Peyer's patch (tissue), 4 donors: ENCODE results near the gene RBBP6. TPM values are rescaled to one million over a fixed set of nuclear protein-coding genes. Genes with fewer than 3 reads are reported as not detected.
"Not testable (repeated sequence)": the region's sequence is repeated elsewhere in the genome, so short reads cannot be mapped to it uniquely, and the experiment has no call there.

Source experiments
- DNase-seq, 3 donors: peaks; one replicate each; pipeline ENCODE4 v3.0.0-alpha.2; 2017 to 2019
- H3K27ac ChIP-seq, 4 donors: fragments of 200-600 bp; sonication (generic); one replicate each; pipeline ENCODE4 v1.5.1; 2016 to 2019
- H3K27me3 ChIP-seq, 2 donors: fragments of 200-600 bp; sonication (generic); one replicate each; pipeline ENCODE4 v1.5.1; 2019
- H3K36me3 ChIP-seq, 3 donors: fragments of 200-600 bp; sonication (generic); one replicate each; pipeline ENCODE4 v1.5.1; 2016 to 2019
- H3K4me1 ChIP-seq, 4 donors: fragments of 200-600 bp; sonication (generic); one replicate each; pipeline ENCODE4 v1.5.1; 2016 to 2019
- H3K4me3 ChIP-seq, 4 donors: fragments of 200-600 bp; sonication (generic); 1 replicate in 3 of 4; 2 replicates in 1 of 4; pipeline ENCODE4 v1.5.1; 2016 to 2019; ENCODE audit warnings: mild to moderate bottlenecking in 1 of 4
- H3K9me3 ChIP-seq, 4 donors: fragments of 200-600 bp; sonication (generic); one replicate each; pipeline ENCODE4 v1.5.1; 2016 to 2019; ENCODE audit warnings: mild to moderate bottlenecking in 1 of 4
- CTCF ChIP-seq, 6 experiments: fragments of 450-650 bp in 4 of 6; fragments of 200-600 bp in 2 of 6; sonication (generic) in 1 of 6; IDR thresholded peaks; one replicate each; pipeline ENCODE4 v1.5.1; 2017 to 2019; ENCODE audit warnings: antibody characterized with exemption in 6 of 6, mild to moderate bottlenecking in 3 of 6, moderate library complexity in 1 of 6
- POLR2A ChIP-seq, 2 donors: fragments of 450-650 bp; IDR thresholded peaks; one replicate each; pipeline ENCODE4 v1.5.1; 2017; ENCODE audit warnings: antibody characterized with exemption in 2 of 2, mild to moderate bottlenecking in 2 of 2, moderate library complexity in 2 of 2
- total RNA-seq, 4 donors: library from RNA; depleted of rRNA; stranded (reverse); fragments of >200 nt; gene quantifications; one replicate each; pipeline ENCODE4 v1.1.0, GENCODE V29; 2016

RBBP6 gene
- total RNA-seq = 10 to 100 TPM; 36.4 to 67.9 (median 54.7) TPM

GRCh38 chr16:24539295-24539849 lies at the start of gene RBBP6:
Gene RBBP6, plus strand, starts transcription at chr16:24539566. Its CDS starts 1,061 bp downstream, at chr16:24540627.
- peaks cover 0 to 29% (median 8%) of the 10 kb centered on the region in 4 donors for H3K4me1 ChIP-seq
- peak; percentile 96 to 97 (median 96) for DNase-seq
- no peaks in the 10 kb centered on the region for H3K36me3 ChIP-seq
- no peaks in the 10 kb centered on the region for H3K9me3 ChIP-seq
- peak within 1 kb of the TSS; percentile 97 to 100 (median 100) for H3K27ac ChIP-seq
- TF ChIP-seq CTCF (IDR thresholded peaks at IDR 0.05) (peak in 5 of 6 experiments; percentile 10 to 38 (median 28)), POLR2A (IDR thresholded peaks at IDR 0.05) (peak; percentile 98 to 99)
- peak within 1 kb of the TSS; percentile 79 to 97 (median 88) for H3K4me3 ChIP-seq
- H3K27me3 ChIP-seq = no peaks in the 10 kb centered on the region

GRCh38 chr16:24490866-24491265 lies 48.5 kb upstream of the RBBP6 start:
- Histone ChIP-seq H3K4me3 (no peak overlapping the region), H3K27me3 (no peaks in the 10 kb centered on the region), H3K27ac (no peak overlapping the region), H3K9me3 (no peaks in the 10 kb centered on the region), H3K36me3 (no peaks in the 10 kb centered on the region), H3K4me1 (no peaks in the 10 kb centered on the region)
- TF ChIP-seq CTCF (IDR thresholded peaks at IDR 0.05) (no peak), POLR2A (IDR thresholded peaks at IDR 0.05) (no peak)
- no peak for DNase-seq

GRCh38 chr16:24491731-24492130 lies 47.6 kb upstream of the RBBP6 start:
- TF ChIP-seq POLR2A (IDR thresholded peaks at IDR 0.05) (no peak), CTCF (IDR thresholded peaks at IDR 0.05) (no peak)
- Histone ChIP-seq H3K4me1 (no peaks in the 10 kb centered on the region), H3K9me3 (no peaks in the 10 kb centered on the region), H3K4me3 (no peak overlapping the region), H3K27me3 (no peaks in the 10 kb centered on the region), H3K27ac (no peak overlapping the region), H3K36me3 (no peaks in the 10 kb centered on the region)
- no peak for DNase-seq

GRCh38 chr16:24493821-24494220 lies 45.5 kb upstream of the RBBP6 start:
- H3K4me3 ChIP-seq = no peak overlapping the region
- no peaks in the 10 kb centered on the region for H3K27me3 ChIP-seq
- no peaks in the 10 kb centered on the region for H3K9me3 ChIP-seq
- no peaks in the 10 kb centered on the region for H3K4me1 ChIP-seq
- DNase-seq = no peak
- TF ChIP-seq CTCF (IDR thresholded peaks at IDR 0.05) (no peak), POLR2A (IDR thresholded peaks at IDR 0.05) (no peak)
- H3K27ac ChIP-seq = no peak overlapping the region
- no peaks in the 10 kb centered on the region for H3K36me3 ChIP-seq

GRCh38 chr16:24495207-24495606 lies 44.2 kb upstream of the RBBP6 start:
- not testable (repeated sequence) for DNase-seq, H3K36me3 ChIP-seq, H3K27ac ChIP-seq, H3K9me3 ChIP-seq, H3K4me3 ChIP-seq, H3K27me3 ChIP-seq, H3K4me1 ChIP-seq

- H3K9me3 ChIP-seq = no peaks in the 10 kb centered on the region
- H3K27ac ChIP-seq = no peak overlapping the region
- DNase-seq = no peak
- no peak for TF ChIP-seq POLR2A (IDR thresholded peaks at IDR 0.05)
- no peak for TF ChIP-seq CTCF (IDR thresholded peaks at IDR 0.05)
- H3K4me1 ChIP-seq = no peaks in the 10 kb centered on the region
- no peaks in the 10 kb centered on the region for H3K36me3 ChIP-seq
- H3K4me3 ChIP-seq = no peak overlapping the region
- H3K27me3 ChIP-seq = no peaks in the 10 kb centered on the region
Measured at GRCh38 chr16:24497440-24497839, 41.9 kb upstream of the RBBP6 start.
